ENCODE measurements around the gene STUM.

STUM gene

GRCh38 chr1:226571893-226572292 lies 23.3 kb downstream of the STUM start:
- DNase-seq (ENCODE audit: low read depth in 1 of 2, low spot score in 1 of 2), result no peak
- no peak for TF ChIP-seq JUND (IDR thresholded peaks at IDR 0.05; ENCODE audit: low read depth)
- in situ Hi-C loops (cut with HindIII; ENCODE audit: low pct_unique_long_range_greater_than_20kb, low sequenced_read_pairs), result no loop called here

GRCh38 chr1:226572325-226572726 lies 23.8 kb downstream of the STUM start:
- in situ Hi-C loops (cut with HindIII; ENCODE audit: low pct_unique_long_range_greater_than_20kb, low sequenced_read_pairs), result no loop called here
- no peak for DNase-seq (ENCODE audit: low read depth in 1 of 2, low spot score in 1 of 2)
- TF ChIP-seq JUND (IDR thresholded peaks at IDR 0.05; ENCODE audit: low read depth), result no peak

- no peak for TF ChIP-seq JUND (IDR thresholded peaks at IDR 0.05; ENCODE audit: low read depth)
- DNase-seq (ENCODE audit: low read depth in 1 of 2, low spot score in 1 of 2), result no peak
- in situ Hi-C loops (cut with HindIII; ENCODE audit: low pct_unique_long_range_greater_than_20kb, low sequenced_read_pairs), result no loop called here
These were observed 25.5 kb downstream of the STUM start for GRCh38 chr1:226574044-226574443.

- no peak for TF ChIP-seq JUND (IDR thresholded peaks at IDR 0.05; ENCODE audit: low read depth)
These were observed 26.2 kb downstream of the STUM start for GRCh38 chr1:226574591-226575435.

GRCh38 chr1:226575436-226575720 lies 26.8 kb downstream of the STUM start:
- no peak for DNase-seq (ENCODE audit: low read depth in 1 of 2, low spot score in 1 of 2)
- in situ Hi-C loops (cut with HindIII; ENCODE audit: low pct_unique_long_range_greater_than_20kb, low sequenced_read_pairs), result no loop called here
- TF ChIP-seq JUND (IDR thresholded peaks at IDR 0.05; ENCODE audit: low read depth), result no peak

More at GRCh38 chr1:226574591-226575435, 26.2 kb downstream of the STUM start:
- no peak for DNase-seq (ENCODE audit: low read depth in 1 of 2, low spot score in 1 of 2)
- in situ Hi-C loops (cut with HindIII; ENCODE audit: low pct_unique_long_range_greater_than_20kb, low sequenced_read_pairs), result no loop called here

GRCh38 chr1:226575739-226576378 lies 27.3 kb downstream of the STUM start:
- no peak for DNase-seq (ENCODE audit: low read depth in 1 of 2, low spot score in 1 of 2)
- in situ Hi-C loops (cut with HindIII; ENCODE audit: low pct_unique_long_range_greater_than_20kb, low sequenced_read_pairs), result no loop called here
- TF ChIP-seq JUND (IDR thresholded peaks at IDR 0.05; ENCODE audit: low read depth), result no peak

GRCh38 chr1:226576601-226577000 lies 28.0 kb downstream of the STUM start:
- in situ Hi-C loops (cut with HindIII; ENCODE audit: low pct_unique_long_range_greater_than_20kb, low sequenced_read_pairs), result no loop called here
- no peak for DNase-seq (ENCODE audit: low read depth in 1 of 2, low spot score in 1 of 2)
- TF ChIP-seq JUND (IDR thresholded peaks at IDR 0.05; ENCODE audit: low read depth), result no peak

- no peak for DNase-seq (ENCODE audit: low read depth in 1 of 2, low spot score in 1 of 2)
- in situ Hi-C loops (cut with HindIII; ENCODE audit: low pct_unique_long_range_greater_than_20kb, low sequenced_read_pairs), result no loop called here
- TF ChIP-seq JUND (IDR thresholded peaks at IDR 0.05; ENCODE audit: low read depth), result no peak
These were observed 29.0 kb downstream of the STUM start for GRCh38 chr1:226577401-226578180.

GRCh38 chr1:226578946-226579578 lies 30.5 kb downstream of the STUM start:
- in situ Hi-C loops (cut with HindIII; ENCODE audit: low pct_unique_long_range_greater_than_20kb, low sequenced_read_pairs), result no loop called here
- no peak for TF ChIP-seq JUND (IDR thresholded peaks at IDR 0.05; ENCODE audit: low read depth)
- no peak for DNase-seq (ENCODE audit: low read depth in 1 of 2, low spot score in 1 of 2)

GRCh38 chr1:226579781-226580323 lies 31.3 kb downstream of the STUM start:
- in situ Hi-C loops (cut with HindIII; ENCODE audit: low pct_unique_long_range_greater_than_20kb, low sequenced_read_pairs), result no loop called here
- no peak for DNase-seq (ENCODE audit: low read depth in 1 of 2, low spot score in 1 of 2)
- TF ChIP-seq JUND (IDR thresholded peaks at IDR 0.05; ENCODE audit: low read depth), result no peak

- in situ Hi-C loops (cut with HindIII; ENCODE audit: low pct_unique_long_range_greater_than_20kb, low sequenced_read_pairs), result no loop called here
- TF ChIP-seq JUND (IDR thresholded peaks at IDR 0.05; ENCODE audit: low read depth), result no peak
- DNase-seq (ENCODE audit: low read depth in 1 of 2, low spot score in 1 of 2), result no peak
These were observed 32.2 kb downstream of the STUM start for GRCh38 chr1:226580625-226581270.

Data from T47D (cell line).